ENCODE measurements around the gene CHAD. TPM values are rescaled to one million over a fixed set of nuclear protein-coding genes. Genes with fewer than 3 reads are reported as not detected.

Gene CHAD
- total RNA-seq, 1 experiment from 2014 or later, result 0.57 TPM

GRCh38 chr17:50517011-50517410 is 48.3 kb upstream of the CHAD start:
- Histone ChIP-seq H3K4me2 (ENCODE audit: insufficient read depth, insufficient read length, low read length) (no peak overlapping the region), H2AFZ (ENCODE audit: low read length) (no peak overlapping the region), H2BK20ac (ENCODE audit: low read depth, low read length, poor library complexity, severe bottlenecking) (no peak overlapping the region), H3K9me3 (ENCODE audit: control insufficient read depth, low read depth, low read length) (no peaks in the 10 kb centered on the region), H3K27me3 (ENCODE audit: insufficient read depth, low read length) (no peaks in the 10 kb centered on the region), H3K79me2 (ENCODE audit: insufficient read depth, low read length) (no peaks in the 10 kb centered on the region), H3K18ac (ENCODE audit: insufficient read length, low read depth, low read length) (no peak overlapping the region), H4K91ac (ENCODE audit: insufficient read length, low read depth, low read length) (no peak overlapping the region), H3K27ac (ENCODE audit: insufficient read length, low read depth, low read length) (no peak overlapping the region), H3K14ac (ENCODE audit: insufficient read depth, low read length) (no peak overlapping the region), H3K23ac (ENCODE audit: insufficient read length, low read depth, low read length) (no peak overlapping the region), H2AK5ac (ENCODE audit: insufficient read length, low read length) (no peak overlapping the region), H4K5ac (ENCODE audit: insufficient read length, low read depth, low read length) (no peak overlapping the region), H4K8ac (replicated peaks; ENCODE audit: insufficient read length, low read depth, low read length) (no peak overlapping the region), H3K23me2 (ENCODE audit: insufficient read length, low read depth, low read length, poor library complexity, severe bottlenecking) (no peaks in the 10 kb centered on the region), H3K4me1 (ENCODE audit: insufficient read depth, low read length) (no peaks in the 10 kb centered on the region), H3T11ph (ENCODE audit: low read length) (no peak overlapping the region), H3K4ac (ENCODE audit: low read depth, low read length) (no peak overlapping the region), H2BK120ac (ENCODE audit: low read depth, low read length, poor library complexity, severe bottlenecking) (no peak overlapping the region), H3K79me1 (ENCODE audit: insufficient read depth, low read depth, low read length, poor library complexity, severe bottlenecking) (no peaks in the 10 kb centered on the region), H4K20me1 (ENCODE audit: control insufficient read depth, insufficient read depth, insufficient read length) (no peaks in the 10 kb centered on the region), H2BK5ac (ENCODE audit: insufficient read length, low read length) (no peak overlapping the region), H2BK15ac (ENCODE audit: low read depth, low read length) (no peak overlapping the region), H2BK12ac (ENCODE audit: insufficient read length, low read depth, low read length) (no peak overlapping the region), H3K56ac (ENCODE audit: insufficient read length, low read depth, low read length) (no peak overlapping the region), H3K9ac (ENCODE audit: extremely low read depth, insufficient read length, low read length) (no peak overlapping the region)
- Mint-ChIP-seq H3K36me3 (ENCODE audit: insufficient read depth in 1 of 3, low read depth in 3 of 3) (no peaks in the 10 kb centered on the region), H3K4me1 (peaks cover 13 to 18% of the 10 kb centered on the region in 2 experiments), H3K9me3 (no peaks in the 10 kb centered on the region), H3K27me3 (ENCODE audit: low read depth) (peaks cover 9% of the 10 kb centered on the region; the same call in 1 of the 2 replicates), H3K27ac (no peak overlapping the region), H3K4me3 (no peak overlapping the region)
- no peak for DNase-seq
- no peak for TF ChIP-seq CTCF (conservative IDR thresholded peaks at IDR 0.05)
- WGBS (ENCODE audit: extremely low coverage, insufficient read length, low lambda C conversion rate), result no CpG with 5 or more reads among the region's 4 CpGs

Measured in H9 (cell line).